NCI-H748 treated with DMSO at 0.1 percent for 48 hours (cell line): ENCODE measurements around the gene ANKFY1.
"Not testable (repeated sequence)": the region's sequence is repeated elsewhere in the genome, so short reads cannot be mapped to it uniquely, and the experiment has no call there.

ENCODE experiments used
- DNase-seq: peaks from one replicate; lab custom pipeline; 2025; lab: John Stamatoyannopoulos, UW

ANKFY1 gene

DNA sequence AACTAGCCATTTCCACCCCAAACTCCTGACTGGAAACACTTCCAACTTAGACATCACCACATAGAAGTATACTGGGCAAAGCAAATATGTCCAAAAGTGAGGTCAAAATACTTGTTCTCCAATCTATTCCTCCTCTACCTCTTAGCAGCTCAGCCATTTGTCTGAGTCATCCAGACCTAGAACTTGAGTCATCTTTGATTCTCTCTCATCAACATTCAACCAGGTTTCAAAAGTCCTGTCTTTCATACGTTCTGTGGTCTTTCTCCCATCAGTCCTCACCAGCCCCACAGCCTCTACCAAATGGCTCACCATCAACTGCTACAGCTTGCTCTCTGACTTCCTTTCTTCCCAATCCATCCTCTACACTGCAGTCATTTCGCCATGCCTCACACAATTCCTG is 6.8 kb downstream of the ANKFY1 start:
- no peak for DNase-seq

DNA sequence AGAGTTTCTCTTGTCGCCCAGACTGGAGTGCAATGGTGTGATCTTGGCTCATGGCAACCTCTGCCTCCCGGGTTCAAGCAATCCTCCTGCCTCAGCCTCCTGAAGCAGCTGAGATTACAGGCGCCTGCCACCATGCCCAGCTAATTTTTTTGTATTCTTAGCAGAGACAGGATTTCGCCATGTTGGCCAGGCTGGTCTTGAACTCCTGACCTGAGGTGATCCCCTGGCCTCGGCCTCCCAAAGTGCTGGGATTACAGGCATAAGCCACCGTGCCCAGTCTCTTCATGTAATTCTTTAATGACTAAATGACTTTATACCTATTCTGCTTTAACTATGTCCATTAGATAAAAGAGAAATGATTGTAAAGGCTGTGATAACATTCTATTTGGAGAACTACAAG is 8.5 kb downstream of the ANKFY1 start:
- not testable (repeated sequence) for DNase-seq

DNA sequence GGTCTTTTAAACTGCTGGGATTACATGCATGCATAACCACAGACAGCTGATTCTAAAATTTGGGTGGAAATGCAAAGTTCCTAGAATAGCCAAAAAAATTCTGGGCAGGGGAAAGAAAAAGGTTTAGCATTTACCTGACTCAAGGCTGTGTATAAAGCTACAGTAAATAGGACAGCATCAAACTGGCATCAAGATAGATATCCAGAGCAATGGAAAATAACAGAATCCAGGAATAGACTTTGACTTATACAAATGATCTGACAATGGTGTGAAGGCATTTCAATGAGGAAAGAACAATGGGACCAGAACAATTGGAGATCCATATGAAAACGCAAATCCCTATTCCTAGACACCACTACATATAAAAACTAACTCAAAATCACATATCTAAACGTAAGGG is 12.9 kb downstream of the ANKFY1 start:
- no peak for DNase-seq

DNA sequence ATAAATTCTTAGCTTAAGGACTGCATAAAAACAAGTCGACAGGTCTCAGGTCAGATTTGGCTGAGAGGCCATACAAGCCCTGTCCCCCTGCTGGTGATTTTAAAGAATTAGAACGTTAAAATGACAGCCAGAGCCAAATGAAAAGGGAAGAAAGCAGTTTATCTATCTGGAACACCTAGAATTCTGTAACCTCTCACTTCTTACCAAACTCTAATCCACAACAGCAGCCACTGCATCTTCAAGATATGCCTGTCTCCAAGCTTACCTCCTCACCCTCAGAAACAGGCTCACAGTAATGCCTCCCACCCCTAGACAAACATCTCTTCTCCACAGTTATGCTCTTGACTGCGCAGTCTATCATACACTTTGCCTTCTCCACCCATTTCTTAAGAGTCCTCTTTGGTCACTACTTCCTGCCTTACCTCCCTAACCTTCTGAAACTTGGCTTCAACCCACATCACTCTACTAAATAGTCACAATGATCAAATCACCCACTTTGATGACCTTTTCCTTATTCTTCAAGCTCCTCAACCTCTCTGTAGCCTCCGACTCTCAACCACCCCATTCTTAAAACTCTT is 14.2 kb downstream of the ANKFY1 start:
- DNase-seq: no peak

DNA sequence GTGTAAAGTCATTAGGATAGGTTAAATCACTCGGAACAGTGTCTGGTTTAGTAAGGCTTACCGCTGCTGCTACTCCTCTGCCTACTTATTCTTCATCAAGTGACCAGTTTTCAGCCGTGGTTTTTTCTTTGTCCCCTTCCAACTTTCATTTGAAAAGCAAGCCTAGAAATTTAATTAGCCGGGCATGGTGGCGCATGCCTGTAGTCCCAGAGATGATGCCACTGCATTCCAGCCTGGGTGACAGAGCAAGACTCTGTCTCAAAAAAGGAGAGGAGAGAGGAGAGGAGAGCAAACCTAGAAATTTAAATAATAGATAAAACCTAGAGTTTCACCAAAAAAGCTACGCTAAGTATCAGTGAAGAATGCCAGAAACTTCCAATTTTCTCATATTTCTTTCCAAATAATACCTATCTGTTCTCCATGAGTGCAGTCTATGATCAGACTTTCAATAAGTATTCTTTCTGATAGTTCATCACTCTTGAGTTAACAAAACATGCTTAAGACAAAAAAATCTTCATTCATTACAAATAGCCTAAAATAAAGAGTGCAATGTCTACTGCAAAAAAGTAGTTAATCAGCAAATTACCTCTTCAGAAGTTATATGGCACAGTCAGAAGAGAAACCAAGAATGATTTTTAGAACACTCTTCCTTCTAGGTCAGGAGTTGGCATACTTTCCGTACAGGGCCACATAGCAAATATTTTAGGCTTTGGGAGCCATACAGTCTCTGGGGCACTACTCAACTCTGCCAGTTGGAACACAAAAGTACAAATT is 15.1 kb downstream of the ANKFY1 start:
- DNase-seq: no peak

DNA sequence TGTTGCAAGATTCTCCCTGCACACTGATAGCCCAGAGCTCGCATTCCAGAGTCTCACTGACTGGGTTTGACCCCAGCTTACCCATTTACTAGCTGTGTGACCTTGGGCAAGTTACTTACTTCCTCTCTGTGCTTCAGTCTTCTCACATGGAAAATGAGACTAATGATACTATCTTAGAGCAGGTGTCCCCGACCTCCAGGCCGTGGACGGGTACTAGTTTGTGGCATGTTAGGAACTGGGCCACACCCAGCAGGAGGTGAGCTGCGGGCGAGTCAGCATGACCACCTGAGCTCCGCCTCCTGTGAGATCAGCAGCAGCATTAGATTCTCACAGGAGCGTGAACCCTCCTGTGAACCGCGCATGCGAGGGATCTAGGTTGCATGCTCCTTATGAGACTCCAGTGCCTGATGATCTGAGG is 15.8 kb downstream of the ANKFY1 start:
- DNase-seq: no peak

DNA sequence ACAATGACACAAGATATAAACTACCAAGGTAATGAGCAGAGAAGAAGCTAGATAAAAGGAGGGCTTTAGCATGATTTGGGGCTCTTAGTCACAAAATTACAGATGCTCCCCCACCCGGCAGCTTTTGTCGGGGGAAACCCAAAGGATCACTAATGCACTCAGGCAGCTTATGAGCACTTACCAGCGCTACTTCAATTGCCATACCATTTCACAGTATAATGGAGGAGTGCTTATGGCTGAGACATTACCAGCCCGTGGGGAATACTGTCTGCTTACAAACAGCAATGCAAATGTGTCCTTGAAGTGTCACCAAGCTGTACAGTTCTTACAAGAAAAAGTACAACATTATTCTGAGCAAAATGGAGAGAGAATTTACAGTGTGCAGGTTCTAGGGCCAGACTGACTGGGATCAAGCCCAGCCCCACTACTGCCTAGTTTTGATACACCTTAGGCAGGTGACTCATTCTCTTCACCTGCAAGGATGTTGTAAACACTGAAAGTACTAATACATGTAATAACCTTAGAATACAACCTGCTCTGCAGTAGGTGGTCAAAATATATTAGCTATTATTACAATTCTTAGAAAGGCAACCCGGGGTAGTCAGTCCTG is 16.3 kb downstream of the ANKFY1 start:
- no peak for DNase-seq

DNA sequence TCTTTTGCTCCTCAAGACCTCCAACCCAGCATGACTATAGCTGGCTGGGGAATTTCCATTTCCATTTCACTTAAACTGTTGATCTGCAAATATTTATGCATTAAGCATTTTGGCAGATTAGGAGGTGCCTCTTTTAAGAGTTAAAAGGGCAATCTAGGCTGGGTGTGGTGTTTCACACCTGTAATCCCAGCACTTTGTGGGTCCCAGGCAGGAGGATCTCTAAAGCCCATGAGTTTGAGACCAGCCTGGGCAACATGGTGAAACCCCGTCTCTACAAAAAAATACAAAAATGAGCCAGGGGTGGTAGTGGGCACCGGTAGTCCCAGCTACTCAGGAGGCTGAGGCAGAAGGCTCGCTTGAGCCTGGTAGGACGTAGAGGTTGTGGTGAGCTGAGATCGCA is 17.1 kb downstream of the ANKFY1 start:
- no peak for DNase-seq

DNA sequence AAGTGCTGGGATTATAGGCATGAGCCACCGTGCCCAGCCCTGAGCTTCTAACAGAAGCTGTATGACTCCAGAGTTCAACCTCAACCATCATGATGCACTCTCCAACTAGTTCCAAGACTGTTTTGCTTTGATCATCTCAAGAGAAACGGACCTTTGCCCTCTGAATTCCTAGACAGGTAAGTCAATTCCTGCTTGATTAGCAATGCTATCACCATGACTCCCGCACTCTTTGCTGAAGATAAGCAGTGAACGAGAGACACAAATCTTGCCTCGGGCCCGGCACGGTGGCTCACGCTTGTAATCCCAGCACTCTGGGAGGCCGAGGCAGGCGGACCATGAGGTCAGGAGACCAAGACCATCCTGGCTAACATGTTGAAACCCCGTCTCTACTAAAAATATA is 22.2 kb downstream of the ANKFY1 start:
- DNase-seq: no peak

DNA sequence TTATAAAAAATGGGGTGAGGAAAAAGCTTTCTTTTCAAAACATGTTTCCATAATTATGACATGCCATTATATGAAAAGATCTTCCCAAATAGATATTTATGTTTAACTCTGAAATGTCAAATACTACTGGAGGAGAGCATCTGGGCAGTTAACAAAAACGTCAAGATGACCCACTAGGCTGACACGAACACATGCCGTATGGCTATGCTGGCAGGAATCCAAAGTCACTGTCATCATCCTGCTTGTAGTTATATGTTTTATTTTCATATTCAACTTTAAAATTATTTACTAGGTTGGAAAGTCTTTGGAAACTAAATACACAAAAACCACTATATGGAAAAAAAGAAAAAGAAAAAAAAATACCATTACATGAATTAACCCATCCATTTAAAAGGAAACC is 27.3 kb downstream of the ANKFY1 start:
- no peak for DNase-seq

DNA sequence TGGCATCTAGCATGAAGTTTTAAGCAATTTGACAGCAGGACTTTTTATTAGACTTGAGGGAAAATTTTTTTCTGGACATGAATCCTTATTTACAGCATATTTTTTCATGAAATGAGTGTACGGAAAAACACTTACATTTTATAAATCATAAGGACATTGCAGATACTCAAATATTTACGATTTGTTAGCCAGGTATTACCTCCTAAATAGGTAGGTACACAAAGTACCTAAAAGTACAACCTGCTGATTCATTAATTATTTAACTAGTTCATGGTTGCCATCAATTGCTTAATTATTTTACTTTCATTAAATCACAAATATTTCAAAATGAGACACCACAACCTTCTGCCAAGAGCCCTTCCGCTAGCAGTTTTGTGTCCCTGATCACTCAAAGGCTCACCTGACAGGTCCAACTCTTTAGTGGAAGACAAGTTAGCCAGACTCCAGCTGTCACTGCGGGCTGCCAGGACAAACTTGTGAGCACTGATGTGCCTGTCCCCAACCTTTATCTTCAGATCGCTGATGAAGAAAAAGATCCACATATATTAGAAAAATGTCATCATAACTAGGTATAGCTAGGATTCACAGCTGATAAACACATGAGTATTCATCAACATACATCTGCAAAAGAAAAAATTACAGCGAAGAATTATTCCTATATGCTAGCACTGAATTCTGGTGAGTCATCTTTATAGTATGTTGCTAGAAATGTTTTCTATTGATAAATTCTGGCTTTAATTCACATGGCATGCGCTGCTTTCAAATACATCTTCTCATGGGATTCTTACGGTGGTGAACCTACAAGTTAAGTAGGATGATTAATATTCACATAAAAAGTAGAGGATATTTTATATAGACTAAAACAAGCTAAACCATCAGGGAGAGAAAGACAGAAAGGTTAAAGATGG is 28.2 kb downstream of the ANKFY1 start:
- DNase-seq: no peak

DNA sequence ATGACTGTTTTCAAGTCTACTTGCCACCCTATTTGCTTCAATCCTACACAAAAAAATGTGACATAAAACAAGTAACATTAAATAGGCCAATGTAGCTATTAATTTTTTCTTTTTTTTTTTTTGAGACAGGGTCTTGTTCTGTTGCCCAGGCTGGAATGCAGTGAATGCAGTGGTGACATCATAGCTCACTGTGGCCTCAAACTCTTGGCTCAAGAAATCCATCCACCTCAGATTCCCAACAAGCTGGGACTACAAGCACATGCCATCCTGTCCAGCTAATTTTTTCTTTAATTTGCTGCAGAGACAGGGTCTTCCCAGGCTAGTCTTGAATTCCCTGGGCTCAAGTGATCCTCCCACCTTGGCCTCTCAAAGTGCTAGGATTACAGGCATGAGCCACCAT is 29.4 kb downstream of the ANKFY1 start:
- no peak for DNase-seq

DNA sequence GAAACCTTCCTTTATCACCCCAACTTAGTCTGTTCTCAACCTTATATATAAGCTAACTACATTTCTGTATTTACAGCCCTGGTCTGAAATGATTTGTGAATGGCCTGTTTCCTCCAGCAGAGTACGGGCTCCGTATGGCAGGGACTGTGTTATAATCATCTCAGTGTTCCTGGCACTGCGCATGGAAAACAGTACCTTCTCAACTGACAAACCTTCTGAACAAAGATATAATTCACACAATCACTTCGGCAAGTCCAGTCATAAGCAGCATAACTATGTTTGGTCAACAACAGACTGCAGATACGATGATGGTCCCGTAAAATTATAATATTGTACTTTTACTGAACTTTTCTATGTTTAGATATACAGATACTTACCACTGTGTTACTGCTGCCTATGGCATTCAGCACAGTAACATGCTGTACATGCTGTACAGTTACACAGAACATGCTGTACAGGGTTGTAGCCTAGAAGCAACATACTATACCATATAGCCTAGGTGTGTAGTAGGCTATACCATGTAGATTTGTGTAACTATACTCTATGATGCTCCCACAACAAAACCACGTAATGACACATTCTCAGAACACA is 30.0 kb downstream of the ANKFY1 start:
- no peak for DNase-seq

DNA sequence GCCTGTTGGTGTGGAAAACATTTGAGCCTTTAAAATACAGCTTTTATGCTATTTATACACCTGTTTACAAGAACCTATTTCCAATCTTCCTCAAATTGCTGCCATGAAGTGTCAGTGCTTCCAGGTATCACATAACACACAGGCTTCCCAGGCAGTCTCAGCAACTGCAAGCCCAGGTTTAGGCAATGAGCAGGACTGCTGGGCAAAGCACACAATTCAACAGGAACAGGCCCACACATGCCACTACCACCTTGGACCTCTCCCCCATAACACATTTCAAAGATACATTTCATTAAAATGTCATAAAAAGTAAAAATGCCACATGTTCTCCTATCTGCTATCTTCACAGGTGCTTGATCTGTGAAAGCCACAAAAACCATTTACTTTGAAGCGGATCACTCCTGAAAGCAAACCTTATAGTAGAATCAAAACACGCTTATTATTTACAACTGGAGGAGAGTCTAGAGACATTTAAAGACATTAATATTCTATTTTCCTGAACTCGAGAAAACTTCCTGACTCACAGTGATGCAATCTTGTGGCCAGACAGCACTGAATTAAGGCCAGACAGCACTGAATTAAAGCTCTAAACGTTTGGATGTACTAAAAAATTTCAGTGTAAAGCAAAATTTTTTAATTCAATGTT is 31.5 kb downstream of the ANKFY1 start:
- DNase-seq: no peak

DNA sequence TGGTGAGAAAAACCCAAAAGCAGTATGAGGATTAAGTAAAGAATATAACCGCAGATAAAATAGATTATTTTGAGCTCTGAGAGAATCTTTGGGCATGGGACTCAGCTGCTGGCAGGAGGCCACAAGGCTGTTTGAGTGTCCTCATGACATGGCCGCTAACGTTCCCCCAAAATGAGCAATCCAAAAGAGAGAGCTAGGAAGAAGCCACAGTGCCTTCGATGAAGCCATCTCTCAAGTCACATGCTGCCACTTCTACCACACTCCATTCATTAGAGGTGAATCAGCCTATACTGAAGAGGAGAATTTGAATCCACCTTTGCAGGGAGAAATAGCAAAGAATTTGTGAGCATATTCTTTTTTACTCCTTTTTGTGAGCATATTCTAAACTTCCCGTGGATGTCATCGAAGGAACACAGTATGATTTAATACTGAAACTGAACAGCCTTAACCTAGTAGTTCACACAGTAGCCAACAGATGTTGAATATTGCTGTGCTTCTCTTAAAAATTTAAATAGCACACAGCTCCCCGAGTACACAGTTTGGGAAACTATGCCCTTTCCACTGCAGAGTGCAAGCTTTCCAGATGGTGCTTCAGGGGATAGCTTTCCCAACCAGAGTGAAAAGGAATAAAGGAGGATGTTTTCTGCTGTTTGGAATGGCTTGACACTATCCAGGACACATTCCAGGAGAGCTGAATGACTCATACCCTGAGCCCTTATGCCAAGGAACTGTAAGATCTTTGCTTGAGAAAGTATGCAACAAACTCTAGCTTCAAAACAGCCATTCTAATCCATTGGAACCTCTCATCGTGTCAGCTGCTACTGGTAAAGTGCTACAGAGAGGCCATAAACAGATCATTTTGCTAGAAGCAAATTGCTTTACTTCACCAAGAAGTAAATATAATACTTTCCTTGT is 33.9 kb downstream of the ANKFY1 start:
- DNase-seq: no peak

DNA sequence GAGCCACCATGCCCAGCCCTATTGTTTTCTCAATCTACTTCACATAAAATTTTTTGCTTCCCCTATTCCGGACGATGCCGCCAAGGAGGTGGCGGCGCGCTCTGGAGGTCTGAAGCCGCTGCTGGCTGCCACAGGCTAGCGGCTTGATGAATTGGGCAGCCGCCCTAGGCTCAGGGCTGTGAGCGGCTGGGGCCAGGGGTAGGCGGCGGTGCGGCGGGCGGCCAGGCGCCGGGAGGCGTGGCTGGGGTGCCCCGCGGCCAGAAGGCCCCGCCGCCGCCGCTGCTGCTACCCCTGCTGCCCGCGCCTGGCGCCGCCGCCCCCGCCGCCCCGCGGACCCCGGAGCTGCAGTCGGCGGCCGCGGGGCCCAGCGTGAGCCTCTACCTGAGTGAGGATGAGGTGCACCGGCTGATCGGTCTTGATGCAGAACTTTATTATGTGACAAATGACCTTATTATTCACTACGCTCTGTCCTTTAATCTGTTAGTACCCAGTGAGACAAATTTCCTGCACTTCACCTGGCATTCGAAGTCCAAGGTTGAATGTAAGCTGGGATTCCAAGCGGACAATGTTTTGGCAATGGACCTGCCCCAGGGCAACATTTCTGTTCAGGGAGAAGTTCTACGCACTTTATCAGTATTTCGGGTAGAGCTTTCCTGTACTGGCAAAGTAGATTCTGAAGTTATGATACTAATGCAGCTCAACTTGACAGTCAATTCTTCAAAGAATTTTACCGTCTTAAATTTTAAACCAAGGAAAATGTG is 41.7 kb downstream of the ANKFY1 start:
- no peak for DNase-seq

DNA sequence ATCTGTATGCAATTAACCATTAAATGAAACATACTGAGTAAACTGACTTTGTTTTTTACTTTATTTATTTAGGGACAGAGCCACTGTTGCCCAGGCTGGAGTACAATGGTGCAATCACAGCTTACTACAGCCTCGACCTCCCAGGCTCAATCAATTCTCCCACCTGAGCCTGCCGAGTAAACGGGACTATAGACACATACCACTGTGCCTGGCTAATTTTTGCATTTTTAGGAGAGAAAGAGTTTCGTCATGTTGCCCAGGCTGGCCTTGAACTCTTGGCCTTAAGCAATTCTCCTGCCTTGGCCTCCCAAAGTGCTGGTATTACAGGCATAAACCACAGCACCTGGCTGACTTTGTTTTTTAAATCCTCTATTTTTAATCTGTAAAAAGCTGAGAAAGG is 42.6 kb downstream of the ANKFY1 start:
- no peak for DNase-seq

DNA sequence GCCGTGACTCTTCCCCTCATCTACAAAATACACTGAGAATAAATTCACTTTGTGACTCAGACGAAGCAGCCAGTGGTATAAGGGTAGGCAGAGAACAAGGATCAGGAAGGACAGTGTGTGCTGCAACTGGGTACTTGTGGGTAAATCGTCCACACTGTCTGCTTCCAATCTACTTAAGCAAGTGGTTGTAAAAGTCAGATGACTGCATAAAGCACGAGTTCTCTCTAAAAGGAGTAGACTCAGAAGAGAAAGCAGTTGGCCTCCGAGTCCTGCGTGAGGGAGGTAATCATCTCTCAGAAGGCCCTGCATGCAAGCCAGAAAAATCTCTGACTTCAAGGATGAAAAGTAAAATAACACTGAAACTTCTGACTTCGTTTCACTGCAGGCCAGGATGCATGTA is 43.1 kb downstream of the ANKFY1 start:
- no peak for DNase-seq

DNA sequence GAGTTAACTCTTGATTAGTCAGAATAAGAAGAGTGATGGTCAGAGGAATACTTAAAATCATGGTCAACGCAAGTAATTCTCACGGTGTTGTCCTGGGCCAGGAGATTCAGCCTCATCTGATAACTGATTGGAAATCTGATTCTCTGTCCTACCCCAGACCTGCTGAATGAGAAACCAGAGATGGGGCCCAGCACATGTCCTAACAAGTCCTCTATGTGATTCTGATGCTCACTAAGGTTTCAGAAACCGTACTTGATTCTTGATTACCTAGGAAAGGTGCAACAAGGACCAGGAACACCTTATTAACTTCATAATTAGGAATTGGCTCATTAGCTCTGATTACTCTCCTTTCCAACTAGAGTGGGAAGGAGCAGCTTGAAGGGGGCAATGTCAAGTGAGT is 44.5 kb downstream of the ANKFY1 start:
- DNase-seq: no peak
